SK-N-SH (cell line): ENCODE measurements around the gene MYOZ2.

Experiments
- CHD2 ChIP-seq: fragments of 150-350 bp; IDR thresholded peaks from 2 replicates; pipeline ENCODE4 v1.6.1; 2018; ENCODE audit warnings: low read length; ENCODE audit not compliant: partially characterized antibody
- EP300 ChIP-seq, 2 experiments: IDR thresholded peaks; 2 replicates each; pipeline versions ENCODE4 v1.4.0 to v1.6.1; 2012; ENCODE audit warnings: borderline replicate concordance in 1 of 2, low read depth in 1 of 2, low read length in 1 of 2
- RCOR1 ChIP-seq: fragments of 150-350 bp; IDR thresholded peaks from 2 replicates; pipeline ENCODE4 v1.6.1; 2017; ENCODE audit warnings: antibody characterized with exemption, low read length
- TAF1 ChIP-seq: IDR thresholded peaks from 2 replicates; pipeline ENCODE4 v1.6.1; 2012; ENCODE audit warnings: low read depth, mild to moderate bottlenecking, low read length, moderate library complexity, borderline replicate concordance
- YY1 ChIP-seq: IDR thresholded peaks from 2 replicates; pipeline ENCODE4 v1.4.0; 2012; ENCODE audit warnings: low read depth, mild to moderate bottlenecking
- TF ChIP-seq, protein P1 (sequence below): fragments of 200-600 bp; sonication (generic); IDR thresholded peaks from 2 replicates; pipeline ENCODE4 v1.6.1; 2017; ENCODE audit warnings: antibody characterized with exemption, mild to moderate bottlenecking, moderate library complexity
- TF ChIP-seq, protein P2 (sequence below): IDR thresholded peaks from 2 replicates; pipeline ENCODE4 v1.4.0; 2012; ENCODE audit warnings: low read depth, borderline replicate concordance
- TF ChIP-seq, protein P3 (sequence below): IDR thresholded peaks from 2 replicates; pipeline ENCODE4 v1.4.0; 2012; ENCODE audit warnings: low read depth

DNA sequence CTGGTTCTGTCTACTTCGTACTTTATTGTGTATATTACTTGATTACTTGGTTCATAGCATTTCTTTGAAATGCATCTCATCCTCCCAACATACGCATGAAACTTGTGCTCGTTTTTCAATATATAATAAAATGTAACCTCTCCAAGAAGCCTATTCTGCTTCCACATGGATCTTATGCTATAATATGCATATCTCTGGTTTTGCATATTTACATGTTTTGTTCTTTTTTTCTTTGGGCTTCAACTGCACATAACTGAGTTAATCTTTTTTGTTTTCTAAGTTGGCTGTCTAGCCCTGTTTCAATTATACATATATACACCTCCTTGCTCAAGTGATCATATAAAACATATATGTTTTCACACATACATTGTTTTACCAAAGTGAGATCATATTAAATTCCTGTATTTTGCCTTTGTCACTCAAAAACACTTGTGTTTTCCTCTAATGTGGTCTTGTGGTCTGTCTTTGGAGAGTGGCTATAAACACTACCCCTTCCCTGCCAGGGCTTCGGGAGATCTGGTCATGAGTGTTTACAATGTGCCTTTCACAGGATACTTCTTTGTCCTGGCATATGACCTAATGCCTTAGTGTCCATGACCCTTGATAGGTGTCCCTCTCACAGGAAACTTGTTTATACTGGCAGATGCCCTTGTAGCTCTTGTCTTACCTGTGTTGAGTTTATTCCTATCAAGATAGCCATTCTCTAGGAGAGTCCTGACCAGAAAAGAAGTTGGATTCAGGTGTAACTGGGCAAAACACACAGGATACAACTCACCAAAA is 94.5 kb downstream of the MYOZ2 start:
- TF ChIP-seq EP300 (IDR thresholded peaks at IDR 0.05; ENCODE audit: borderline replicate concordance in 1 of 2, low read depth in 1 of 2, low read length in 1 of 2) (no peak), YY1 (no peak), TAF1 (no peak), RCOR1 (no peak), CHD2 (no peak)
- TF ChIP-seq, protein P1, sequence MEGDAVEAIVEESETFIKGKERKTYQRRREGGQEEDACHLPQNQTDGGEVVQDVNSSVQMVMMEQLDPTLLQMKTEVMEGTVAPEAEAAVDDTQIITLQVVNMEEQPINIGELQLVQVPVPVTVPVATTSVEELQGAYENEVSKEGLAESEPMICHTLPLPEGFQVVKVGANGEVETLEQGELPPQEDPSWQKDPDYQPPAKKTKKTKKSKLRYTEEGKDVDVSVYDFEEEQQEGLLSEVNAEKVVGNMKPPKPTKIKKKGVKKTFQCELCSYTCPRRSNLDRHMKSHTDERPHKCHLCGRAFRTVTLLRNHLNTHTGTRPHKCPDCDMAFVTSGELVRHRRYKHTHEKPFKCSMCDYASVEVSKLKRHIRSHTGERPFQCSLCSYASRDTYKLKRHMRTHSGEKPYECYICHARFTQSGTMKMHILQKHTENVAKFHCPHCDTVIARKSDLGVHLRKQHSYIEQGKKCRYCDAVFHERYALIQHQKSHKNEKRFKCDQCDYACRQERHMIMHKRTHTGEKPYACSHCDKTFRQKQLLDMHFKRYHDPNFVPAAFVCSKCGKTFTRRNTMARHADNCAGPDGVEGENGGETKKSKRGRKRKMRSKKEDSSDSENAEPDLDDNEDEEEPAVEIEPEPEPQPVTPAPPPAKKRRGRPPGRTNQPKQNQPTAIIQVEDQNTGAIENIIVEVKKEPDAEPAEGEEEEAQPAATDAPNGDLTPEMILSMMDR: no peak
- TF ChIP-seq, protein P2, sequence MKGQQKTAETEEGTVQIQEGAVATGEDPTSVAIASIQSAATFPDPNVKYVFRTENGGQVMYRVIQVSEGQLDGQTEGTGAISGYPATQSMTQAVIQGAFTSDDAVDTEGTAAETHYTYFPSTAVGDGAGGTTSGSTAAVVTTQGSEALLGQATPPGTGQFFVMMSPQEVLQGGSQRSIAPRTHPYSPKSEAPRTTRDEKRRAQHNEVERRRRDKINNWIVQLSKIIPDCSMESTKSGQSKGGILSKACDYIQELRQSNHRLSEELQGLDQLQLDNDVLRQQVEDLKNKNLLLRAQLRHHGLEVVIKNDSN: no peak
- TF ChIP-seq, protein P3, sequence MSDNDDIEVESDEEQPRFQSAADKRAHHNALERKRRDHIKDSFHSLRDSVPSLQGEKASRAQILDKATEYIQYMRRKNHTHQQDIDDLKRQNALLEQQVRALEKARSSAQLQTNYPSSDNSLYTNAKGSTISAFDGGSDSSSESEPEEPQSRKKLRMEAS: no peak
